Epithelial cell of proximal tubule (primary cell): ENCODE data around the gene ACTN2. TPM values are rescaled to one million over a fixed set of nuclear protein-coding genes. Genes with fewer than 3 reads are reported as not detected.
"Not testable (repeated sequence)": the region's sequence is repeated elsewhere in the genome, so short reads cannot be mapped to it uniquely, and the experiment has no call there.

Experiments
- DNase-seq: peaks from one replicate; pipeline ENCODE4 v3.0.0-alpha.2; 2011; ENCODE audit warnings: low read depth
- H3K4me3 ChIP-seq: 2 replicates; pipeline ENCODE4 v1.5.1; 2011; ENCODE audit warnings: low read depth, mild to moderate bottlenecking, low read length
- total RNA-seq: library from RNA; depleted of rRNA; stranded (reverse); fragments of >200 nt; gene quantifications from 2 replicates; pipeline ENCODE4 v1.2.3, GENCODE V29; 2015
- TF ChIP-seq, protein P1 (sequence below): conservative IDR thresholded peaks from 2 replicates; pipeline ENCODE4 v1.5.1; 2012; ENCODE audit warnings: low read depth, mild to moderate bottlenecking, low read length

ACTN2 gene
- total RNA-seq, 1 donor from 2014 or later = 0.52 TPM

DNA sequence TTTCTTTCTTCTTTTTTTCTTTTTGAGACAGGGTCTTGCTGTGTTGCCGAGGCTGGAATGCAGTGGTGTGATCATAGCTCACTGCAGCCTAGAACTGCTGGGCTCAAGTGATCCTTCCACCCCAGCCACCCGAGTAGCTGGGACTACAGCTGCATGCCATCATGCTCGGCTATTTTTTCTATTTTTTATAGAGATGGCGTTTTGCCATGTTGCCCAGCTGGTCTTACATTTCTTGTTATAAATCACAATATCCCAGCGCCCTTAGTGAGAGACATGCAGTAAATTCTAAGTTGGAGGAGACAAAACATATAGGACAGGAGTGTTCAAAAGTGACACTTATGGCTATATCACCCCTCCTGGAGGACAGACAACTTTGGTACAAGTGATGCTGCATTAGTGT lies 31.3 kb upstream of the ACTN2 start:
- no peak overlapping the region for H3K4me3 ChIP-seq
- DNase-seq = no peak
- TF ChIP-seq, protein P1, sequence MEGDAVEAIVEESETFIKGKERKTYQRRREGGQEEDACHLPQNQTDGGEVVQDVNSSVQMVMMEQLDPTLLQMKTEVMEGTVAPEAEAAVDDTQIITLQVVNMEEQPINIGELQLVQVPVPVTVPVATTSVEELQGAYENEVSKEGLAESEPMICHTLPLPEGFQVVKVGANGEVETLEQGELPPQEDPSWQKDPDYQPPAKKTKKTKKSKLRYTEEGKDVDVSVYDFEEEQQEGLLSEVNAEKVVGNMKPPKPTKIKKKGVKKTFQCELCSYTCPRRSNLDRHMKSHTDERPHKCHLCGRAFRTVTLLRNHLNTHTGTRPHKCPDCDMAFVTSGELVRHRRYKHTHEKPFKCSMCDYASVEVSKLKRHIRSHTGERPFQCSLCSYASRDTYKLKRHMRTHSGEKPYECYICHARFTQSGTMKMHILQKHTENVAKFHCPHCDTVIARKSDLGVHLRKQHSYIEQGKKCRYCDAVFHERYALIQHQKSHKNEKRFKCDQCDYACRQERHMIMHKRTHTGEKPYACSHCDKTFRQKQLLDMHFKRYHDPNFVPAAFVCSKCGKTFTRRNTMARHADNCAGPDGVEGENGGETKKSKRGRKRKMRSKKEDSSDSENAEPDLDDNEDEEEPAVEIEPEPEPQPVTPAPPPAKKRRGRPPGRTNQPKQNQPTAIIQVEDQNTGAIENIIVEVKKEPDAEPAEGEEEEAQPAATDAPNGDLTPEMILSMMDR = no peak

DNA sequence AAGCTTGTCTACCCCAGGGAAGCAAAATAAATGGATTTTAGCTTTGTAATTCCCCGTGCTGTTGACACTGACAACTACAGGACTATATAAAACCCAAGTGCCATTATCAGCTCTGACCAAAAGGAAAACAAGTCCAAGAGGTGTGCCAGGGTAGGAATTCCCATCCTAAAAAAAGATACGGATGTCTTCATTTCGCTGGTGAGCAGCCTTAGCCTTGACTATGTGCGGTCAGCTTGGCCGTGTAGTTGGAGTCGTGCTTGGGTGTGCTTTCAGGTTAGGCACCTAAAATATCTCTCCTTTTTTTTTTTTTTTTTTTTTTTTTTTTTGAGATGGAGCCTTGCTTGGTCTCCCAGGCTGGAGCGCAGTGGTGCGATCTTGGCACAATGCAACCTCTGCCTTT lies 28.9 kb upstream of the ACTN2 start:
- no peak for DNase-seq
- no peak overlapping the region for H3K4me3 ChIP-seq
- TF ChIP-seq, protein P1 = no peak

DNA sequence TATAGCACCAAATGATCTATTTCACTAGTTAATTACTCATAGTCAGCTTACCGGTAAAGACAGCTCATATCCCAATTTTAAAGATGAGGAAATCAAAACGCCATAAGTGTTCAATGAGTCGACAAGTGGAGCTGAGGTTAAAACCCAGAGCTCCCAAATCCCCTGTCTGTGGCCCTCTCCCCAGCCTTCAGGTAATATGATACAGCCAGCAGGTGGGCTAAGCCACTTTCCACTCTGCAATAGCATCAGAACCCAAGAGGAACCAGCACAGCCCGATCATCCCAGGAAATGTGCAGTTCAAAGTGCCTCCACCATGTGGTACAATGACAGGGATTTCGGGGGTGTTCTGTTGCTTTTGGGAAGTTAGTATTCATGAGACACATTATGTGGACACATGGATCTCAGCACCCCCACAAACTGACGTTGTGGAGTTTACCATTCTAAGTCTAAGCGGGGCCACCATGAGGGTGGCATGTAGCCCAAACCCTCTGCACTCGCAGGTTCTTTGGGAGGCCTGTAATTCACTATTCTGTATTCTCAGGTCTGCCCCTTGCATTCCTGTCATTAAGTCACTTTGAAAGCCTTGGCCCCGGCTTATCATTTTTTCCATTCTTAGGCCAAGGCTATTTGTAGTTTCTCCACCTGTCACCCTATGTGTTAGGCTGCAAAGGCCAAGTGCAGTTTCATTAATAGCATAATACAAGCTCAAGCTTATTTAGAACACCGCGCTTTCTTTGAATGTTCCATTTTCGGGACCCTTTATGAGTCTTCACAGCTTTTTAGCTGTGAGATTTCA lies 26.3 kb upstream of the ACTN2 start:
- TF ChIP-seq, protein P1 = no peak
- DNase-seq = no peak

DNA sequence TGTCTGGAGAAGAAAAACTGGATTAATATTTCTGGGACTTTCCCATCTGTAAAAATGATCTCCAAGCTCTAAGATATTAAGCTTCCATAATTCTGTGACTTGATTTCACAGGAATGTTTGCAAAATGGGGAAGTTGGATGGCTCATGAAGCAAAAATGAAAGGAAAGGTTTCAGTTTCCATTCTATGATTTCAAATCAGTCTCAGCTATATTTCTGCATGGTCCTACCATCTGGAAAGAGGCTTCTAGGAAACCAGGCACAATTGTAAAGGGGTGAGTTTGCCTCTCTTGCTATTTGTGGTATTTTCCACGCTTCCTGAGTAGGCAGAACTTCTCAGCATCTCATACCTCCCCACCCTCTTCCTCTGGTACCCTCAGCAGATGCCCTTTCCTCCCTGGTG lies 22.4 kb upstream of the ACTN2 start:
- no peak overlapping the region for H3K4me3 ChIP-seq
- TF ChIP-seq, protein P1 = no peak
- DNase-seq = no peak

More for the DNA sequence above, 26.3 kb upstream of the ACTN2 start:
- H3K4me3 ChIP-seq = no peak overlapping the region

DNA sequence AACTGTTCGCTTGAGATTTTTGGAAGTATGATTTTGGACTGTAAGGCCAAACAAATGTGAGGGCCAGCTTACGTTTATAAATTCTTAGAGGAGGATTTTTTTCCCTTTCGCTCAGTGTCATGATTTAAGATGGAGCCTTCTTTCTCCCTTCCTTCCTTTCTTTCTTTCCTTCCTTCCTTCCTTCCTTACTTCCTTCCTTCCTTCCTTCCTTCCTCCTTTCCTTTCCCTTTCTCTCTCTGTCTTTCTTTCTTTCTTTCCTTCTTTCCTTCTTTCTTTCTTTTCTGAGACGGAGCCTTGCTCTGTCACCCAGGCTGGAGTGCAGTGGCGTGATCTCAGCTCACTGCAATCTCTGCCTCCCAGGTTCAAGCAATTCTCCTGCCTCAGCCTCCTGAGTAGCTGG lies 17.4 kb upstream of the ACTN2 start:
- not testable (repeated sequence) for DNase-seq, H3K4me3 ChIP-seq

DNA sequence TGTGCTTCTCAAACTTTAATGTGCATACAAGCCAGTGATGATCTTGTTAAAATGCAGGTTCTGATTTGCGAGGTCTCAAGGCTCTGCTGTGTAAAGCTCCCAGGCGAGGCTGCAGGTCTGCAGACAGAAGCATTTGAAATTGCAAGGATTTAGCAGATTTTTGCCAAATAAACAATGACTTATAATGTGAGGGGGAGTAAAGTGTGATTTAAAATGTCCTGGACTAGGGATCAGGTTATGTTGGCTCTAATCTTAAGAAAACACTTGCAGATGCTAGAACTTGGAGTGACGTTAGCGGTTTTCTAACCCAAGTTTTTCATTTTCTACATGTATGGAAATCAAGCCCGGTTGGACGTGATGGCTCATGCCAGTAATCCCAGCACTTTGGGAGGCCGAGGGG lies 16.2 kb upstream of the ACTN2 start:
- TF ChIP-seq, protein P1 = no peak
- DNase-seq = no peak

DNA sequence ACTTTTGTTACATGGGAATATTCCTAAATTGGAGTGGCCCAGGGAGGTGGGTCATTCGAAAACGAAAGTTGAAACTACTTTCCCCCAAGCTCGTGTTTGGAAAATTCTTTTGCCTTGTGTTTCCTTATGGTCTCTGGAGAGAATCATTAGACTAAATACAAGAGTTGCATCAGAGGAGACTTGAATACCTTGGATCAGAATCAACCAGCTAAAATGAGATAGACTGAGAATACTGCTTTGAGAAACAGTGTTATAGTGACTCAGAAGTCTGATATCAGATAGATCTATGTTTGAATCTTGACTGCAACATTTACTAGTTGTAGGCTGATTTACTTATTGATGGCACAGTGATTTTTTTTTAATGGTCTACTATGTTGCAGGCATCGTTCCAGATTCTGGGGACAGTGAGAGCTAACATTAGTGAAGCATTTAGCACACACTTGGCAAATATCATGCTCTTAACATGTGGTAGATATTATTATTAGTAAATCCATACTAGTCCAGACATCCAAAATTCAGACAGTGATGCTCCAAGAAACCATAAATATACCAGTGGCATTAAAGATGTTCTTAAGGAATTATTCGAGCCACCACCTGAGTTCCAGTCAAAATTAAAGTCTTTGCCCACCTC lies 12.9 kb upstream of the ACTN2 start:
- TF ChIP-seq, protein P1 = no peak
- no peak overlapping the region for H3K4me3 ChIP-seq
- no peak for DNase-seq

More for the DNA sequence above, 16.2 kb upstream of the ACTN2 start:
- H3K4me3 ChIP-seq = no peak overlapping the region
